T-helper 2 cell treated with Interferon-gamma antibody and Interleukin-4, amounts not matched to agents 5 μg/mL and 100 μg/mL, for 36 hours (primary cell): ENCODE data around the gene PHLDA2.
A peak's percentile ranks its signal among the peaks of the same experiment; 100 is the strongest.

Experiments used
- DNase-seq: peaks from one replicate; pipeline ENCODE4 v3.0.0; 2021; ENCODE audit warnings: low spot score
- H3K27ac Mint-ChIP-seq: one replicate; pipeline ENCODE4 v1.8.0; 2021; ENCODE audit warnings: mild to moderate bottlenecking, mixed read lengths
- H3K27me3 Mint-ChIP-seq: one replicate; pipeline ENCODE4 v1.8.0; 2021; ENCODE audit warnings: low read depth, mixed read lengths
- H3K36me3 Mint-ChIP-seq: one replicate; pipeline ENCODE4 v1.8.0; 2021; ENCODE audit warnings: low read depth, mixed read lengths
- H3K4me1 Mint-ChIP-seq: one replicate; pipeline ENCODE4 v1.8.0; 2021; ENCODE audit warnings: low read depth, mixed read lengths
- H3K4me3 Mint-ChIP-seq: one replicate; pipeline ENCODE4 v1.8.0; 2022; ENCODE audit warnings: mild to moderate bottlenecking, moderate library complexity, mixed read lengths
- H3K9me3 Mint-ChIP-seq: one replicate; pipeline ENCODE4 v1.8.0; 2021; ENCODE audit warnings: mixed read lengths

PHLDA2 gene

DNA sequence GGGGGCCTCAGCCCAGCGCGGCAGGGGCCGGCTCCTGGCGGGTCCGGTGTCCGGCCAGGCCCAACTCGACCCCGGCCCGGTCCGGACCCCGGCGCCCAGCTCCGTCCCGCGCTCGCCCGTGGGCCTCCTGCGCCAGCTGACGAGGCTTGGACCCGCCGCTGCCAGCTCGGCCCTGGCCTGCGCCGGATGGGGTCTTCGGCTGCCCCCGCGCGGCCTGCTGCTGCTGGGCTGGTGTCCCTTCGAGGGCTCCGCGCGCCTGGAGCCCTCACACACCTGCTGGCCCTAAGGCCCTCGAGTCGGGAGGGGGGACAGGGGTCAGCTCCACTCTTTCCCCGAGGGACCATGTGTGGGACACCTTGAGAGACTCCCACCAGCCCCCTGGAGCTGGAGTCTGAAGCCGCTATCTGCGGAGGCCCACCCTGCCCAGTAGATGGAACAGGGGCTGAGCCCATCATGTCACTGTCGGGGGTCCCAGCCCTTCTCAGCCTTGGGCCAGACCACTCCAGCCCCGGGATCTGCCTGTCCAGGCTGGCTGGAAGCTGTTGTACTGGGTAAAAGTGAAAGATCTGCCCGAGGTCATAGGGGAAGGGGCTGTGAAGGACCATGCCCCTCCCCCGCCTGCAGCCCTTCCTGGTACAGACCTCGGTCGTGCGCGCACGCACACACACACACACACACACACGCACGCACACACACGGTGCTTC lies 42.9 kb downstream of the PHLDA2 start:
- H3K27me3 Mint-ChIP-seq: peaks cover 27% of the 10 kb centered on the region
- DNase-seq: no peak
- H3K36me3 Mint-ChIP-seq: no peaks in the 10 kb centered on the region
- H3K27ac Mint-ChIP-seq: no peak overlapping the region
- H3K4me1 Mint-ChIP-seq: peaks cover 3% of the 10 kb centered on the region
- peak overlapping the region; percentile 63 for H3K4me3 Mint-ChIP-seq
- no peaks in the 10 kb centered on the region for H3K9me3 Mint-ChIP-seq

DNA sequence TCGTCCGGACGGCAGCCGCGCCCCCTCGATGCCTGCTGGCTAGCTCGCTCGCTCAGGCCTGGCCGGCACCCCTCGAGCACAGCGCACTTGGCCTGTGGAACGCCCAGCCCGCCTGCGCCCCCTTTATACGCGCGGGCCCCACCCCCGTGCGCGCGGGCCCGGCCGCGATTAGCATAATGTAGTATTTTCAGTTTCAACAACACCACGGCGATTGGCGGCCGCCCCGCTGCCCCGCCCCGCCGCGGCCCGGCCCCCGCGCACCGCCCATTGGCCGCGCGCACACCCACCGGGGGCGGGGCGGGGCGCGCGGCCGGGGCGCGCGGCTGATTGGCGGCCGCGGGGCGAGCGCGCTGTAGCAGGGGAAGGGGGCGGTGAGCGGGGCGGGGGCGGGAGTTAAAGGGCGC lies 43.5 kb downstream of the PHLDA2 start, which contains the start of gene CDKN1C:
TSS of gene CDKN1C (minus strand) at position 98 of the 404 bp plus-strand sequence. CDS start 319 bp downstream, outside the sequence.
- Mint-ChIP-seq H3K27me3 (peaks cover 27% of the 10 kb centered on the region), H3K4me3 (peak within 1 kb of the TSS; percentile 92), H3K36me3 (no peaks in the 10 kb centered on the region), H3K9me3 (no peaks in the 10 kb centered on the region), H3K27ac (no peak within 1 kb of the TSS), H3K4me1 (peaks cover 3% of the 10 kb centered on the region)
- peak; percentile 80 for DNase-seq

DNA sequence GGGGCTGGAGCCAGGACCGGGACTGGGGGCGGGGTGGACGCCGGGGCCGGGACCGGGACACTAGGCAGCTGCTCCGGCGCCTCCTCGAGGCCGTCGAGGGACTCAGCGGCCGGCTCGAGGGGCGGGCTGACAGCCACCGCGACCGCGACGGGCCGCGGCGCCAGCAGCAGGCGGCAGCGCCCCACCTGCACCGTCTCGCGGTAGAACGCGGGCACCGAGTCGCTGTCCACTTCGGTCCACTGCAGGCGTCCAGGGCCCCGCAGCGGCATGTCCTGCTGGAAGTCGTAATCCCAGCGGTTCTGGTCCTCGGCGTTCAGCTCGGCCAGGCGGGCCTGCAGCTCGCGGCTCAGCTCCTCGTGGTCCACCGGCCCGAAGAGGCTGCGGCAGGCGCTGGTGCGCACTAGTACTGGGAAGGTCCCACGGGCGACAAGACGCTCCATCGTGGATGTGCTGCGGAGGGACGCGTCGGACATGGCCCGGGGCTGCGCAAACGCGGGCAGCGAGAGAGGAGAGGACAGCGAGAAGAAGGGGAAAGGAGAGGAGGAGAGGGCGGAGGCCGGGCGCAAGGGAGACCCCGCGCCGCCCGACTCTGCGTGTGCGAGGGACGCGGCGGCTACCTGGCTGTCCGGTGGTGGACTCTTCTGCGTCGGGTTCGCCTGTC lies 44.1 kb downstream of the PHLDA2 start:
- Mint-ChIP-seq H3K4me3 (peak overlapping the region; percentile 92), H3K9me3 (no peaks in the 10 kb centered on the region), H3K36me3 (no peaks in the 10 kb centered on the region), H3K27me3 (peaks cover 27% of the 10 kb centered on the region), H3K4me1 (peaks cover 3% of the 10 kb centered on the region), H3K27ac (no peak overlapping the region)
- peak; percentile 36 for DNase-seq

- Mint-ChIP-seq H3K4me1 (peaks cover 3% of the 10 kb centered on the region), H3K4me3 (no peak overlapping the region), H3K36me3 (no peaks in the 10 kb centered on the region), H3K9me3 (no peaks in the 10 kb centered on the region), H3K27me3 (peaks cover 27% of the 10 kb centered on the region), H3K27ac (no peak overlapping the region)
- no peak for DNase-seq
These were observed 45.0 kb downstream of the PHLDA2 start for GRCh38 chr11:2883979-2884815.

- no peaks in the 10 kb centered on the region for H3K36me3 Mint-ChIP-seq
- H3K4me1 Mint-ChIP-seq: peaks cover 3% of the 10 kb centered on the region
- H3K27me3 Mint-ChIP-seq: peaks cover 27% of the 10 kb centered on the region
- no peak overlapping the region for H3K4me3 Mint-ChIP-seq
- no peak overlapping the region for H3K27ac Mint-ChIP-seq
- H3K9me3 Mint-ChIP-seq: no peaks in the 10 kb centered on the region
- no peak for DNase-seq
These were observed 45.6 kb downstream of the PHLDA2 start for GRCh38 chr11:2883640-2883978.

- peaks cover 3% of the 10 kb centered on the region for H3K4me1 Mint-ChIP-seq
- peak overlapping the region; percentile 53 for H3K4me3 Mint-ChIP-seq
- H3K27me3 Mint-ChIP-seq: peaks cover 27% of the 10 kb centered on the region
- no peaks in the 10 kb centered on the region for H3K36me3 Mint-ChIP-seq
- DNase-seq: no peak
- H3K9me3 Mint-ChIP-seq: peaks cover under 1% of the 10 kb centered on the region
- no peak overlapping the region for H3K27ac Mint-ChIP-seq
These were observed 46.7 kb downstream of the PHLDA2 start for GRCh38 chr11:2882396-2883110.

DNA sequence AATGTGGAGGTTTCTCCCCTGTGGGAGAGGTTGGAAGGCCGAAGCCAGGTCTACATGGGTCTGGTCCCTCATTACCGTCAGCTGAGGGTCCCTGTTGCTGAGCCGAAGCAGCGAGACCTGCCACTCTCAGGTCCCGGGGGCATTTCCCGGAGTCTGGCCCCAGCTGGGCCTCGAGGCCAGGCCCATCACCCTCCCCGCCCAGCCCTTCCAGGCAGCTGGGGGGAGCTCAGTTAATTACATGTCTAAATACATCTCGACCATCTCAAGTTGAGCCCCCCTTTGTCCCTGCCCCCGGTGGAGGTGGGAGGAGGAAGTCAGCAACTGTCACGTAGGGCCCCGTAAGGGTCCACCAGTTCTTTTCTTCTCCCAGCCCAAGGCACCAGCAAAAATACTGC lies 47.2 kb downstream of the PHLDA2 start:
- no peak overlapping the region for H3K27ac Mint-ChIP-seq
- peaks cover 22% of the 10 kb centered on the region for H3K27me3 Mint-ChIP-seq
- H3K36me3 Mint-ChIP-seq: no peaks in the 10 kb centered on the region
- peaks cover 3% of the 10 kb centered on the region for H3K4me1 Mint-ChIP-seq
- H3K4me3 Mint-ChIP-seq: no peak overlapping the region
- no peak for DNase-seq
- peaks cover 3% of the 10 kb centered on the region for H3K9me3 Mint-ChIP-seq

DNA sequence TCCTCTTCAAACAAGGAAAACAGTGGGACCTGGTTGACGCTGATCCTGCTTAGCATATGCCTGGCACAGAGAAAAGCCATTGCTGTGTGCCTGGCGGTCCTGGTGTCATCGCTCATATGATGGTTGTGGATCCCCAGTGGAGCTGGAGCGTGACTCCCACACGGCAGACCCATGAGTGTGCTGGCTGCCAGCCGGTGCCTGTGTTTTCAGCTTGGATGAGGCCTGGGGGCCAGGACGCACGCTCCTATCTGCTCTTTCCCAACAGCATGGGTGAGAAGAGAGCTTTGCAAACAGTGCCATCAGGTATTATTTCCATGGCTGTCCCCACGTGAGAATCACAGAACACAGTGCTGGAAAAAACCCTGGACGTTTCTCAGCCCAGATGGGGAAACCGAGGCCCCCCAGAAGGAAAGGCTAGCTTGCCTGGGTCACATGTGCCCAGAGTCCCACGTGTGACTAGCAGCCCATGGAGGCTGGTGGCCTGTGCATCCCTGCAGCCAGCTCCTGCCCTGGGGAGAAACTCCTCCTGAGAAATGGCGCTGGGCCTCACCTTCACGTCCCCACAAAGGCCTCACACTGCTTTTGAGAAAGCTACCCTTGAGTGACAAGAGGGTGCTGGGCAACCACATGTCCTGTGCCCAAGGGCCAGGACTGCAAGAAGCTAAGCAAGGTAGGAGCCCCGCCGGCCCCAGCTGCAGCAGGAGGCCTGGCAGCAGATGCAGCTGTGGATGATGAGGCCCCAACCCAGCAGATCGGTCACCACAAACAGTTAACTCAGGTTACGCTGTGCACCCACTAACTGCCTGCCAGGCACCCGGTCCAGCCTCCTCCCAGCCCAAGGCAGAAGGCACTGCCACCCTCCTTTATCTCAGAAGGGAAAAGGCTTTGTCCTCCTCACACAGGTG lies 47.9 kb downstream of the PHLDA2 start:
- Mint-ChIP-seq H3K9me3 (peaks cover 3% of the 10 kb centered on the region), H3K27me3 (peaks cover 18% of the 10 kb centered on the region), H3K36me3 (no peaks in the 10 kb centered on the region), H3K4me1 (peaks cover 3% of the 10 kb centered on the region), H3K4me3 (no peak overlapping the region), H3K27ac (no peak overlapping the region)
- no peak for DNase-seq

- H3K9me3 Mint-ChIP-seq: peaks cover 3% of the 10 kb centered on the region
- H3K36me3 Mint-ChIP-seq: no peaks in the 10 kb centered on the region
- DNase-seq: no peak
- peaks cover 3% of the 10 kb centered on the region for H3K4me1 Mint-ChIP-seq
- H3K27me3 Mint-ChIP-seq: peaks cover 21% of the 10 kb centered on the region
- no peak overlapping the region for H3K4me3 Mint-ChIP-seq
- H3K27ac Mint-ChIP-seq: no peak overlapping the region
These were observed 48.6 kb downstream of the PHLDA2 start for GRCh38 chr11:2880646-2881045.

- no peak overlapping the region for H3K27ac Mint-ChIP-seq
- no peaks in the 10 kb centered on the region for H3K36me3 Mint-ChIP-seq
- H3K4me1 Mint-ChIP-seq: no peaks in the 10 kb centered on the region
- peaks cover 18% of the 10 kb centered on the region for H3K27me3 Mint-ChIP-seq
- H3K4me3 Mint-ChIP-seq: no peak overlapping the region
- no peak for DNase-seq
- H3K9me3 Mint-ChIP-seq: peaks cover 3% of the 10 kb centered on the region
These were observed 50.4 kb downstream of the PHLDA2 start for GRCh38 chr11:2878782-2879181.
